G401 (cell line): ENCODE measurements around the gene OR51V1. TPM values are rescaled to one million over a fixed set of nuclear protein-coding genes. Genes with fewer than 3 reads are reported as not detected.
A peak's percentile ranks its signal among the peaks of the same experiment; 100 is the strongest.
"Not testable (repeated sequence)": the region's sequence is repeated elsewhere in the genome, so short reads cannot be mapped to it uniquely, and the experiment has no call there.

Experiments used
- DNase-seq: peaks from one replicate; pipeline ENCODE4 v3.0.0-alpha.2; 2015; ENCODE audit warnings: low spot score
- in situ Hi-C: cut with HindIII; loops from 2 replicates; pipeline ENCODE4 v1.10.0; 2016; ENCODE audit warnings: low sequenced_read_pairs, mixed read lengths
- total RNA-seq: library from RNA; depleted of rRNA; stranded (reverse); fragments of >200 nt; shearing (Covaris generic); gene quantifications from 2 replicates; pipeline ENCODE4 v1.2.3, GENCODE V29; 2014; rRNA removed

Gene OR51V1
- total RNA-seq, 1 experiment from 2014 or later, result not detected

DNA sequence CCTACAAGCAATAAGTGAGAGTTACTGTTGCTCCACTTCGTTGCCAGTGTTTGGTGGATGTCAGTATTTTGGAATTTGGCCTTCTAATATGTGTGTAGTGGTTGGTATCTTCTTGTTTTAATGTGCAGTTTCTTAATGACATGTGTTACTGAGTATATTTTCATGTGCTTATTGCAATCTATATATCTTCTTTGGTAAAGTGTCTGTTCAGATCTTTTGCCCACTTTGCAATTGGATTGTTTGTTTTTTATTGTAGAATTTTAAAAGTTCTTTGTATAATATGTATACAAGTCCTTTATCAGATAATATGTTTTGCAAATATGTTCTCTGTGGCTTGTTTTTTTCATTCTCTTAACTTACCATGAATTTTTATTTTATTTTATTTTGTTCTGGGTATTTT, 7.7 kb downstream of the OR51V1 start:
- in situ Hi-C loops, result no loop called here
- no peak for DNase-seq

DNA sequence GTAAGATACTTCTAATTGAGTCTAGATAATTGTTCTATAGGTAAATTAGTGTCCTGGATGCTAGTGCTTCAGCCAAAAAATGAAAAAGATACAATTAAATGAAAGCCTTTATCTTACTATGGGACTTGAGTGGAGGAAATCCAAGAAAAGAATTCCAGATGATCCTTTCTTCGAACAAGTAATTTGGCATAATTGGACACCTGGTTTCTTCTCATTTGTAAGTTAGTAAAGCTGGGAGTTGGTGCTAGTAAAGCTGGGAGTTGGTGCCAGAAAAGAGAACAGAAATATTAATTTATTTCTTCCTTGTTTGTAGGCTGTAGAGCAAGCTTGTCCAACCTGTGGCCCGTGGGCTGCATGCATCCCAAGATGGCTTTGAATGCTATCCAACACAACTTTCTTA, 12.3 kb downstream of the OR51V1 start:
- no peak for DNase-seq
- in situ Hi-C loops, result no loop called here

DNA sequence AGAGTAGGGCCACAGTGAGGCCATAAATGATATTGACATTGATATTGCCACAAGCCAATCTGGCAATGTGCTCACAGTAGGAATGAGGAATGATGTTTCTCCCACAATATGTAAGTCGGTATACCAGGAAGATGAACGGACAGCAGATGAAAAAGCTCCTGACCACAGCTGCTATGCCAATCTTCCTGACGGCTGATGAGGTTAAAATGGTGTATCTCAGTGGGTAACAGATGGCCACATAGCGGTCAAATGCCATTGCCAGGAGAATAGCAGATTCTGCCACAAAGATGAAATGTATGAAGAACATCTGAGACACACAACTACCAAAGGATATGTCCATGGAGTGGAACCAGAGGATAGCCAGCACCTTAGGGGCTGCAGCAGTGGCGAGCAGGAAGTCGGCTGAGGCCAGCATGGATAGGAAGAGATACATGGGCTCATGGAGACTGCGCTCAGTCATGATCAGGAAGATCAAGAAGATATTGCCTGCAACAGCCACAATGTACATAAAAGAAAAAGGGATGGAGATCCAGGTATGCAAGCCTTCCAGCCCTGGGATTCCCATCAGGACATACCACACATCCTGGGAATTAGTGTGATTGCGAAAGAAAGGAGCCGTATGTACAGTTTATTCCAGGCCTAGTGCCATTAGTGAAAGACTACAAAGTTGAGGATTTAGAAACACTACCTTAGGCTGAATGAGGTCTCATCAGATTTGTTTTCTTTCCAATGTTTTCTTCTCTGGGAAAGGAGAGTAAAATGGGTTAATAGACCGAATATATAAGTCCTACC, 22.2 kb downstream of the OR51V1 start:
- in situ Hi-C loops, result no loop called here
- DNase-seq, result peak; percentile 37

DNA sequence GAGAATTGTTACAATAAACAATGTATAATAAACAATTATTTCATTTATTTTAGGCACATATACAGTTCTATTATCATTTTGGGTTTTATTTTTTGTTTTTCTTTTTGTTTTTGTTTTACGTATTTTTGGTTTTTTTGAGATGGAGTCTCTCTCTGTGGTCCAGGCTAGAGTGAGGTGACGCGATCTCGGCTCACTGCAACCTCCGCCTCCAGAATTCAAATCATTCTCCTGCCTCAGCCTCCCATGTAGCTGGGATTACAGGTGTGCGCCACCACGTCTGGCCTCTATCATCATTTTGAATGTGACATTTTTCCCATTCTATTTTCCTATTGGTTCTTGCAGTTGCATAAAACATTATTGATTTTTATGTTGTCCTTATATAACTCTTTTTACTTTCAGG, 25.5 kb downstream of the OR51V1 start:
- no peak for DNase-seq
- in situ Hi-C loops, result no loop called here

DNA sequence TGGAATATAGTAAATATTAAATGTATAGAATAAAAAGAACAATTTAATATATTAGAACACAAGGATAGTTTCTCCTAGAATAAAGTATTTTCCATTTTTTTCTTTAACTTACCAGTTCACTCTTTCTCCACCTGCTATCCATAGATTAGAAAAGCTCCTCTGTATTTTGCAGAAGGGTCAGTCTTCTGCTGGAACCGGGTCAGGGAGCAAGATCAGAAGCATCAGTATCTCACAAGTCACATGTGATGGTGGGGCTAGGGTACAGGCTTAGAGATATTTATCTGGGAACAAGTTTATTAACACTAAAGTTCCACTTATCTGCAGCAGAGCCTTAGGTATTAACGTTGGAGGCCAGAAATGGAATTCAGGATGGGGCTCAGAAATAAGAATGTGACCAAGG, 28.6 kb downstream of the OR51V1 start:
- in situ Hi-C loops, result no loop called here
- no peak for DNase-seq

DNA sequence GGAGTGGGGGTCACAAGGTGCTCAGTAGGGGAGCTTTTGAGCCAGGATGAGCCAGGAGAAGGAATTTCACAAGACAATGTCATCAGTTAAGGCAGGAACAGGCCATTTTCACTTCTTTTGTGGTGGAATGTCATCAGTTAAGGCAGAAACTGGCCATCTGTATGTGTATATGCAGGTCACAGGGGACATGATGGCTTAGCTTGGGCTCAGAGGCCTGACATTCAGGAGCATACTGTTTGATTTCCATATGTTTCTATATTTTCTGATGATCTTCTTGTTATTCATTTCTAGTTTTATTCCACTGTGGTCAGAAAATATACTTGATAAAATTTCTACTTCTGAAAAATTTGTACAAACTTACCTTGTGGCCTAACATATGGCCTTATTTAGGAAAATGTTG, 34.6 kb downstream of the OR51V1 start:
- in situ Hi-C loops, result not testable (repeated sequence)

DNA sequence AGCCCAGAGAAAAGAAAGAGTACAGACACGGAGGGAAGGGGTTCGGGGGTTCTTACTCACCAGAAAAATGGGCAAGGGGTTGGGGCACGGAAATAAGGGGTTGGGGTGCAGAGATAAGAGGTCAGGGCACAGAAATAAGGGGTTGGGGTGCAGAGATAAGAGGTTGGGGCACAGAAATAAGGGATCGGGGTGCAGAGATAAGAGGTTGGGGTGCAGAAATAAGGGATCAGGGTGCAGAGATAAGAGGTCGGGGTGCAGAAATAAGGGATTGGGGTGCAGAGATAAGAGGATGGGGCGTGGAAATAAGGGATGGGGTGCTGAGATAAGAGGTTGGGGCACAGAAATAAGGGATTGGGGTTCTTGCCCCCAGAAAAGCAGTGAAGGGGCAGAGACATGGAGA, 35.7 kb downstream of the OR51V1 start:
- in situ Hi-C loops, DNase-seq: not testable (repeated sequence)

More for the DNA sequence above, 34.6 kb downstream of the OR51V1 start:
- not testable (repeated sequence) for DNase-seq

DNA sequence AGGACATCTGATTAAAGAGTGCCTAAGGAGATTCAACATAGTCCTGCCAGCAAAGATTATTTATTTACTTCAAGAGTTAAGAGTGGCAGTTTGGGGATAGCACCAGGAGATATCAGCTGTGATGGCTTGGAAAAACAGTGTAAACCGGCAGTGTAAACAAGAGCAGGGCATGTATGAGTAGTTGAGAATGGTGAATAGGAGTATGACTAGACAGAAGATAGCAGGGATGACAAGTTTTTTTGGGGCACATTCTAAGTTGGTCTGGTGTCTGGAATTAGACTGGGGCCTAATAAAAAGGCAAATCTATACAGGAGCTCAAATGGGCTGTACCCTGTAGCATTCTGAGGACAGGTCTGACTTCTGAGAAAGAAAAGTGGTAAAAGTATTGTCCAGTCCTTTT, 39.4 kb downstream of the OR51V1 start:
- in situ Hi-C loops, DNase-seq: not testable (repeated sequence)

DNA sequence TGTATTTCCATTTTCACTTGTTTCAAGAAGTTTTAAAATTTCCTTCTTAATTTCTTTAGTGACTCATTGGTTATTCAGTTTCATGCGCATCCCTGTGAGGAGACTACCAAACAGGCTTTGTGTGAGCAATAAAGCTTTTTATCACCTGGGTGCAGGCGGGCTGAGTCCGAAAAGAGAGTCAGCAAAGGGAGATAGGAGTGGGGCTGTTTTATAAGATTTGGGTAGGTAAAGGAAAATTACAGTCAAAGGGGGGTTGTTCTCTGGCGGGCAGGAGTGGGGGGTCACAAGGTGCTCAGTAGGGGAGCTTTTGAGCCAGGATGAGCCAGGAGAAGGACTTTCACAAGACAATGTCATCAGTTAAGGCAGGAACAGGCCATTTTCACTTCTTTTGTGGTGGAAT, 40.3 kb downstream of the OR51V1 start:
- DNase-seq, in situ Hi-C loops: not testable (repeated sequence)

DNA sequence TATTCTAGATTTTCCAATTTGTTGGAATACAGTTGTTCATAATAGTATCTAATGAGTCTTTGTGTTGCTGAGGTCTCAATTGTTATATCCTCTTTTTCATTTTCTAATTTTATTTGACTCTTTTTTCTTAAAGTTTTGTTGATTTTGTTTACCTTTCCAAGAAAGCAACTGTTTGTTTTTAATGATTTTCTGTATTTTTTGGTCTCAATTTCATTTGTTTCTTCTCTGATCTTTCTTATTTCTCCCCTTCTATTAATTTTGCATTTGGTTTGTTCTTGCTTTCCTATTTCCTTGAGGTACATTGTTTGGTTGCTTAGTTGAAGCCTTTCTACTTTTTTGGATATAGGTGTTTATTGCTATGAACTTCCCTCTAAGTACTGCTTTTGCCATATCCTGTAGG, 40.7 kb downstream of the OR51V1 start:
- no peak for DNase-seq
- in situ Hi-C loops, result no loop called here

DNA sequence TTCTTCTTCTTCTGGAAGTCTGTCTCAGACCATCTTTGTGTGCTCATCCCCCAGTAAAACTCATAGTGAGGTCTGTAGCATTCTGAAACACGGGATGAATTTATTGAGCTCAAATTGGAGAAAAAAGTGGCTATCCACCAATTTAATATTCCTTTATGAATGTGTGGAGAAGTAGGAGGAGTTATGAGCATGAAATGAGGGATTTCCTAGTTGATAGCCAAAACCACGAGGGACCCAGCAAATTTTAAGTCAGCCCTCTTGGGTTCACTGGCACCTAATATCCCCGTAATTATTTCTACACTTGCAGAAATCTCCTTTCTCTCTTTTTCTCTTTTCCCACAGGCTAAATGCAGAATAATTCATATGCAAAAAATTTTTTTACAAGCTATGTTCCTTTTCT, 45.8 kb downstream of the OR51V1 start, which contains the start of gene OR52A1:
Gene OR52A1, minus strand, starts transcription at position 101 of the 400 bp plus-strand sequence. CDS start 2,388 bp downstream, outside the sequence.
- DNase-seq, result no peak
- in situ Hi-C loops, result no loop called here

DNA sequence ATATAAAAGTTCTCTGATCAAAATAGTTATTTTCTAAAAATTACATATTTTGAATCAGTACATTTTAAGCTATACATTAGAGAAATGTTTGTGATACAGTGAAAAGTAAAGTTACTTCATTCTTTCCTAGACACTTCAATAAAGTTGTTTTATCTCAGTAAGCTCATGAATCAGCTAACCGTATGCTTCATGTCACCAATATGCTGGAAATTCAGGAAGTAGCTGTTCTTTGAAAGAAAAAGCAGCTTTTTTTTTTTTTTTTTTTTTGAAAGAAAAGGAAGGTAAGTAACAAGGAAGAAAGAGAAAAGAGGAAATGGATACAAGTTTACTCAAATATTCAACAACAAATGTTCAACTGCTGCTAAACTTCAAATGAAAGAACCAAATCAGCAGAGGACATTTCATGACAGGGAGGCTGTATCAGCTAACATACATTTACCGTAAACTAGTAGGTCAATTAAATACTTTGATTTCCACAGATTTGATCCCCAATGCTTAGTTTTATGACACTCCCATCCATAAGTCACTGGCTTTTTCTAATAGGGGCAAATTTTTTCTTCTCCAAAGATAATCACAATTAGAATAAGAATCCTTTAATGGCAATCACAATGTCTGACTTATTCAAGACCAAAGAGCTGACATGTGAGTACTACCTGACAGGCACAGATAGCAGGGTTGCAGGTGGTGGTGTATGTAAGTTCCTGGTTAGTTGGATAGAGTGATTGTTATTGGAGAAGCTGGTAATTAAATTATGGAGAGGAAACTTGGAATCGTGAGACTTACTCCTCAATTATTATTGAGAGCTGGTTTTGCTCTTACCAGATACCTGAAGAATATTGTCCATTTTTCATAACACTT, 46.7 kb downstream of the OR51V1 start:
- no peak for DNase-seq
- in situ Hi-C loops, result no loop called here

DNA sequence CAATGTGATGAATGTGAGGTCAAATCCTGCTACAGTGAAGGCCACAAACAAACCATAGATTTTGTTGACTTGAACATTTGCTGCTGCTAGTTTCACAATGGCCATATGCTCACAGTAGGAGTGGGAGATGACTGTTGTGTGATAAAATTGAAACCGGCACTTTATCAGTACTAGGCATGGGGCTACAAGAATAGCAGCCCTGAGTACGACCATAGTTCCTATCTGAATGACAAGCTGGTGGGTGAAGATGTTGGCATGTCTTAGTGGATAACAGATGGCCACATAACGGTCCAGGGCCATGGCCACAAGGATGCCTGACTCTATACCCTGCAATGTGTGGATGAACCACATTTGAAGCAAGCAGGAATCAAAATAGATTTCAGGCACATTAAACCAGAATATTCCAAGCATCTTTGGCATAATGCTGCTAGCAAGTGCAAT, 48.7 kb downstream of the OR51V1 start:
- in situ Hi-C loops, result no loop called here
- peak; percentile 99 for DNase-seq

Other genes starting within 250 kb of the OR51V1 start
- not detected in 2 replicates for gene OR51A2, start 245.0 kb downstream of the OR51V1 start, total RNA-seq
- gene OR51L1, start 205.8 kb downstream of the OR51V1 start, total RNA-seq, result not detected in 2 replicates
- gene OR52J3, start 154.2 kb downstream of the OR51V1 start, total RNA-seq, result not detected in 2 replicates
- gene OR52E2, start 141.1 kb downstream of the OR51V1 start, total RNA-seq, result not detected in 2 replicates
- gene OR52E1, start 131.1 kb downstream of the OR51V1 start, total RNA-seq, result not detected in 2 replicates
- gene OR52A5, start 62.3 kb downstream of the OR51V1 start, total RNA-seq, result not detected in 2 replicates
- not detected in 2 replicates for gene OR52A1, start 45.9 kb downstream of the OR51V1 start, total RNA-seq
- gene HBB, start 26.4 kb upstream of the OR51V1 start, total RNA-seq, result not detected in 2 replicates
- gene HBD, start 33.8 kb upstream of the OR51V1 start, total RNA-seq, result not detected in 2 replicates
- not detected in 2 replicates for gene HBG1, start 49.2 kb upstream of the OR51V1 start, total RNA-seq
- gene HBG2, start 54.1 kb upstream of the OR51V1 start, total RNA-seq, result not detected in 2 replicates
- gene HBE1, start 69.3 kb upstream of the OR51V1 start, total RNA-seq, result not detected in 2 replicates
- not detected in 2 replicates for gene OR51B4, start 101.3 kb upstream of the OR51V1 start, total RNA-seq
- gene OR51B2, start 123.6 kb upstream of the OR51V1 start, total RNA-seq, result not detected in 2 replicates
- not detected in 2 replicates for gene OR51B5, start 142.8 kb upstream of the OR51V1 start, total RNA-seq
- gene OR51B6, start 150.8 kb upstream of the OR51V1 start, total RNA-seq, result not detected in 2 replicates
- not detected in 2 replicates for gene OR51M1, start 183.1 kb upstream of the OR51V1 start, total RNA-seq
- not detected in 2 replicates for gene OR51Q1, start 221.4 kb upstream of the OR51V1 start, total RNA-seq
- not detected in 2 replicates for gene OR51I1, start 240.8 kb upstream of the OR51V1 start, total RNA-seq
- not detected in 2 replicates for gene OR51I2, start 248.6 kb upstream of the OR51V1 start, total RNA-seq